Stimulated activated CD8-positive, alpha-beta memory T cell treated with anti-CD3 and anti-CD28 coated beads, Interleukin-4, amount 100 ng/mL, for 1 hour (primary cell): ENCODE data around the gene SYNE1.
"Not testable (repeated sequence)": the region's sequence is repeated elsewhere in the genome, so short reads cannot be mapped to it uniquely, and the experiment has no call there.

Experiments used
- DNase-seq, 2 donors: peaks; one replicate each; pipeline ENCODE4 v3.0.0-alpha.2; 2020; ENCODE audit warnings: low read depth in 2 of 2, low spot score in 1 of 2

SYNE1 gene

DNA sequence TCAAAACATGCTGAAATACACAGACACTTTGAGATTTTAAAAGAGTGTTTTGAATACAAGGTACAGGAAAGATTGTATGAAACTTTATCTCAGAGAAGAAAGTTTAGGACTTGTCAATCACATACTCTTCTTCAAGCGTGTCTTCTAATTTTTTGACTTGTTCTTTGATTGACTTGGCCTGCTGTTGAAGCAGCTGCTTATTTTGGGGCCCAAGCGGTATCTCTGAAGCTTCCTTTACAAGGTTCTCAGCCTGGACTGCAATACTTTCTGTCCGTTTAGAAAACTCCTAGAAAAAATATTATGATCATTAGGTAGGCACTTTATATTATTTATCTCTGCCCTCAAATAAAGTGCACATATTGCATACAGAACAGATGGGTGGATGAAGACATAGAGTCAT is 201.3 kb downstream of the SYNE1 start:
- no peak for DNase-seq

DNA sequence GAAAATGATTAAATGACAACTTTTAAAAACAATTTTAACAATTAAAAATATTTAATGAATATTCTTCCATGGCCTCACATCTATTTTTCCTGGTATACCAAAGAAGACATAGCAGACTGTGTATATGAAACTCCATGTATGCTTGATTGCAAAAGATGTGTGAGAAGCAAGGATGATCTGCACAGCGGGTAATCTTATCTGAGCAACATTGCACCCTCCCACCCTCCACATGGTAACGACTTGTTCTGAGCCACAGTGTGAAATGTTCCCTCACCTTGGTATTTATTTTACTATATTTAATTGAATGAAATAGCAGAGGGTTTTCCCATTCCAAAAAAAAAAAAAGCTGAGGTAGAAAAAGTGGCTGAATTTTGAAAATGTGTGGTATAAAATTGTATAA is 204.4 kb downstream of the SYNE1 start:
- DNase-seq: no peak

DNA sequence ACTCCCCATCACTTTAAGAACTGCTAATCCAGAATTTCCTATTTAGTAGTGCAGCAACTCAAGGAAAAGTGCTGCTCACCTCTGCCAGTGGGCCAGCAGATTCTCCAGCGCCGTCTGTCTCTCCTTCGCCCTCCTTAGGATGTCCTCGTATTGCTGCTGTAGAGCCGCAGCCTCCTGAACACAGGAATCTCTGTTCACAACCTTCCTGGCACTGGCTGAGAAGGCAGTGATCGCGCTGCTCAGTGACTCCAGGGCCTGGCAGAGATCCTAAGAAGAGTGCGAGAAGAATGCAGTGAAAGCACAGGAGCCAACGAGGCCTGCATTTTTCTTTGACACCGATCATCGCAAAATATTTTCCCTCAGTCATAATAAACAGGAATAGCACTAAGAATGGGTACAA is 209.0 kb downstream of the SYNE1 start:
- no peak for DNase-seq

- no peak for DNase-seq
These were observed 210.9 kb downstream of the SYNE1 start for GRCh38 chr6:152426276-152426675.

DNA sequence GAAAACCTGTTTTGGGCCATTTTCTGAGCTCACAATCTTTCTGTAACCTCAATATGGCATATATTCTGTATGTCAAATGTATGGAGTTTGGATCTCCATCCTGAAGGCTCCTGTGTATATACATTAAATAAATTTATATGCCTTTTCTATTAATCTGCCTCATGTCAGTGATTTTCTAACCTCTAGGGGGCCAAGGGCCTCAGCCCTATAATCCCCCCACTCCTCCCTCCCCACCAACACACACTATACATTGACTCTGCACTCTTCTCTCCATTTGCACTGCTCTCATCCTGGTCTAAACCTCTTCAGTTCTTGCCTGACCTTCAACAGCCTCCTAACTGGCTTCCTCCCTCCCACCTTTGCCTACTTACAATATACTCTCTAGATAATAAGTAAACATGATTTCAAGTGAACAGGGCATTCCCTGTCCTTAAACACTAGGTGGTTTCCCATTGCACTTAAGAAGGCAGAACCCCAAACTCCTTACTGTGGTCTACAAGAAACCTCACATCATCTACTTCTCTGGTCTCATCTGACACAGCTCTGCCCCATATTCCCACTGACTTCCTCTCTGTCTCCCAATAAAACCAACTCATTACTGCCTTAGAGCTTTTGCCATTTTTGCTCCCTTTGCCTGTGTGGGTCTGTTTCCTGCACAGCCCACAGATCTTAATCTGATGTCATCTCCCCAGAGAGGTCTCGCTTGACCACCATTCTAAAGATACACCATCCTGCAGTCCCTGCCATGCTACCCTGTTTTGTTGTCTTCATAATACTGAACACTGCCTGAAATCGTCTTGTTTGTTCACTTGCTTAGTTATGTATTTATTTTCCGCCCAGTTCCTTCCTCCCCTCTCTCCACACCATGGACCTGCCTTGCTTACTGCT is 213.7 kb downstream of the SYNE1 start:
- DNase-seq: no peak

DNA sequence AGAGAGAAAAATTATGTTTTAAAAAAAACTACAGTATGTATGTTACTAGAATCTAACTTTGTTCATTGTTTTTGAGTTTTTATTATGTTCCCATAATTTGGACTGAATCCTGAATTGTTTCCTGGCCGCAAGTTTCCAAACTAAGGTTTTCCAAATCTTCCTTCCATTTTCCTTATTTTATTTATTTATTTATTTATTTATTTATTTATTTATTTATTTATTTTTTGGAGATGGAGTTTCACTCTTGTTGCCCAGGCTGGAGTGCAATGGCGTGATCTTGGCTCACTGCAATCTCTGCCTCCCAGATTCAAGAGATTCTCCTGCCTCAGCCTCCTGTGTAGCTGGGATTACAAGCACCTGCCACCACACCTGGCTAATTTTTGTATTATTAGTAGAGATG is 215.7 kb downstream of the SYNE1 start:
- not testable (repeated sequence) for DNase-seq

DNA sequence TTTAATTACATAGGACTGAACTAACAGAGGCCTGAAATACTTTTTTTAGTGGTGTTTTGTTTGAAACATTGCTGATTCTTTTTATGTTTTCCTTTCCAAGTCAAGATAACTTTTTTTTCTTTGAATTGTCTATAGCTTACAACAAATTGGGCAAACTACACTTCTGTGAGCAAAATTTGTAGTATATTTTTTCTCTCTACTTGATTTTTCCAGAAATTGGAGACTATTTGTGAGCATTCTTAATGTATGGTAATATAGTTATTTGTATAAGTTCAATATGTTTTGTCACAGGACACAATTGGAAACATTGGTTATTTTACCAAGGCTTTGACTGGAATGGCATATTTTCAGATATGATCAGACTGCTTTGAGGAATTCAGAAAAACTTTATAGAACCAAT is 216.5 kb downstream of the SYNE1 start:
- DNase-seq: no peak

GRCh38 chr6:152418551-152418950 is 218.6 kb downstream of the SYNE1 start:
- no peak for DNase-seq

DNA sequence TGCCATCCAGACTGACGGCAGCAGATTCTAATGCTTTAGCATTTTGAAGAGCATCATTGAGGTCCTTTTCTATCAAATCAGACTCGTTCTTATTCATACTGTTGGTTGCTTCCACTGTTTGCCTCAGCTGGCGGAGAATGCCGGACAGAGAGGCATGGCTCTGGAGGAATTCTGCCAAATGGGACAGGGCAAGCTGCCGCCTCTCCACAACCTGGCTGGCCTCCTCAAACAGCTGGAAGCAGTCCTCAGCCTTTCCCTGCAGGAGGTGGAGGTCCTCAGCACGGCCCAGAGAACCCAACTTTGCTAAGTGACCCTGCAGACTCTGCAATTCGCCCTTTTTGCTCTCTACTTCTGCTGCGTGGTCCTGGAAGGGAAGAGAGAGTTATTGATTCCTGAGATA is 220.5 kb downstream of the SYNE1 start:
- DNase-seq: no peak

GRCh38 chr6:152404936-152405595 is 232.1 kb downstream of the SYNE1 start:
- no peak for DNase-seq

DNA sequence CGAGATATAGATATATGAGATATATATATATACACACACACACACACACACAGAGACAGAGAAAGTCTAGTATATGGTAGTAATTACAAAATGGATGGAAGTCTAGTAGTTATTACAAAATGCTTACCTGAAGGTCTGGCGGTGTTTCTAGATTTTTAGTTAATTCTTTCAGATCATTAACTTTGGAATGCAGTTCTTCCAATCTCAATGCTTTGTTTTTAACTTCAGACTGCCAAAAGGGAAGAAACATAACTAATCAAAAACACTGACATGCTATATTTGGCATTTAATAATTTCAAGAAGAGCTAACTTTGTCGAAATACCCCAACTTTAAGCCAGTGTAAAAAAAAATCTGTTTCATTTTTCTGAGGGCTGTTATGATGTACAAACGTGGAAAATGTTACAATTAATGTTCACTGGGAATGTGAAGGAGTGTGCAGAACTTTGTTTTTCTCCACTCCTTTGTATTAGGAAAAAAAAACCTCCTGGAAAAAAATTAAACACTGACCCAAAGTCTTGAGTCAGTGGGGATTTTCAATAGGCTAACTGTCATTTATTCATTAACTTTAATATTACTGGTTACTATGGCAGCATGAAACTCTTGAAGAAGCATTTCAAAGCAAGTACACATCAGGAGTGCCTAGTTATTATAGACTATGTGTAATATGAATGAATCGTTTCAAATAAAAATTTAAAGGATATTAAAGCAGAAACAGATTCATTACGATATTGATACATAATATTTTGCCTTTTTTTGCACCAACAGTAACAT is 232.9 kb downstream of the SYNE1 start:
- DNase-seq: no peak

DNA sequence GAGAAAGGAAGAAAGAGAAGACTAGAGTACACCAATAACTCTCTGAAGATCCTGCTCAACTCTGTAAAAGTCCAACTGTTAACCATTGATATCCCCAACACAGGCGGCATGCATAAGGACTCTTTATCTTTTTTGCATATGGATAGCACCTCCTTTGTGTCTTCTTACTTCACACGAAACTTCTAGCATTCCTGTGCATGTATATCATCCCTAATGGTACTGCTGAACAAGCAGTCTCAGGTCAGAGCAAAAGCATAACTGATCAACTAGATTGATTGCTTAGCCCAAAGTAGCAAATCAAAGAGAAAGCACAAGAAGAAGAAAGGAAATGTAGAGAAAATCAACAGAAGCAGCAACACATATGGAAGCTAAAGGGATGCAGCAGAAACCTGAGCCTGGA is 234.4 kb downstream of the SYNE1 start:
- DNase-seq: no peak

DNA sequence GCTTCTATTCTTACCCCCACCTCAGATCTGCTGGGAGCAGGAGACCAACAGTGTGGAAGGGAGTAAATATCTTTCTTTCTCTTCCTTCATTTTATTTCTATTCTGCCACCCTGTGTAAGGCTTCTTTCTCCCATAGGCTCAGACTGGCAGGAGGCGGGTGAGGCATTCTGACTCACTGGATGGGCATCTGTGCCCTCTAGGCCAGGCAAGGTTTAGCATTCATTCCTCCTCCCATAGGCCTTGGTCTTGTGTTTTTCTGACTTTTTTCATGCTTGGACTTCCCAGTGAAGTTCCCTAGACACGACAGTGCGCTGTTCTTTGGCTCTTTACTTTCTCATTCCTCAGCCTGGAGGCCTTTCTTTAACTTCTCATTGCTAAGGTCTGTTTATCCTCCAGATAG is 235.2 kb downstream of the SYNE1 start:
- DNase-seq: no peak

GRCh38 chr6:152399399-152399798 is 237.8 kb downstream of the SYNE1 start:
- DNase-seq: no peak

DNA sequence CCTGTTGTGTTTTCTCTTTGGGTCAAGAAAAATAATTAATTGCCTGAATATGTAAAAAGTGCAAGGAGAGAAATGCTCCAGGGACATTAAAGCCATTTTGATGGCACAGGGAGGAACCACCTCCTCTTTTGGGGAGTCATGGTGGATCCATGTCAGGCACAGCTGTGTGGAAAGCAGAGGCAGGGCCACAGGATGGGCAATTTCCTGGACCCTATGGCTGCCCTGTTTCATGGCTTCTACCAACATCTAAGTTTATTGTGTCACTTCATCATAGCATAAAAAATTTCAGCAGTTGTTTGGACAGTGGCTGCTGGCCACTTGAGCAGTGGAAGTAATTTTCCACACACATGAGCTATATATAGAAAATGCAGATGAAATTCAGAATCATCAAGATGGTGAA is 238.2 kb downstream of the SYNE1 start:
- no peak for DNase-seq

DNA sequence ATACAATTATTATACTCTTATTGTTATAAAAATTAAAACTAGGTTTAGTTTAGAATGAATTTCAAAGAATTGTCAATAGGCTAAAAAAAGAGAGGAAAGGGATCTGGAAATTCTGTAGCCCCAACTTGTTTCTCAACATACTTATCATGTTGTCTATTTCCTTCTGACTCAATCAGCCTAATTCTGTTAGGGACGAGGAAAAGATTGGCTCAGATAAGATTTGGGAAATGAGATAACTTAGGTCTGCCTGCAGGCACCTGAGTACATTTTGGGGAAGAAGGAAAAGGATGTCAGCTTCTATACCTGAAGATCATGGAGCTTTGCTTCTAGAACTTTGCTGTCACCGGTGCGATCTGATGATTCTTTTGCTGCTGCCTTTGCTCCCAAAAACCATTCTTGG is 238.8 kb downstream of the SYNE1 start:
- DNase-seq: no peak

- no peak for DNase-seq
These were observed 242.9 kb downstream of the SYNE1 start for GRCh38 chr6:152394303-152394702.

GRCh38 chr6:152391179-152391880 is 245.8 kb downstream of the SYNE1 start:
- DNase-seq: no peak

GRCh38 chr6:152387091-152387490 is 250.1 kb downstream of the SYNE1 start:
- no peak for DNase-seq

DNA sequence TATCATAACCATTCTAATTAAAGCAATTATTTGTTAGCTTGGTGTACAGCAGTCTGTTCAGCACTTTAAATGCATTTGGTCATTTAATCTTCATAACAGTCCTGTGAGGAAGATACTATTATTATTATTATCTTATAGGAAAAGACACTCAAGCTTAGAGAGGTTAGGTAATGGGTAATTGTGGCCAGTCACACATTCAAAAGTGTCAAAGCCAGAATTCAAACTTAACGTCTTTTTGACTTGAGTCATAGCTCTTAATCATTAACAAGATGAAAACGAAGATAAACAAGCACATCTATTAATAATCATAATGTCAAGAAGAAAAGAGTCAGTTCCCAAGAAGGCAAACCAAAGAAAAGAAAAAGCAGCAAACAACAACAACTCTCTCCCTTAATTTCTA is 251.0 kb downstream of the SYNE1 start:
- no peak for DNase-seq
